ENCODE measurements around the gene WASF2. TPM values are rescaled to one million over a fixed set of nuclear protein-coding genes. Genes with fewer than 3 reads are reported as not detected.
"Not testable (repeated sequence)": the region's sequence is repeated elsewhere in the genome, so short reads cannot be mapped to it uniquely, and the experiment has no call there.

Gene WASF2
- 104 TPM for polyA plus RNA-seq (2013, experiment 1 of 2; ENCODE audit: insufficient read length)
- 106 TPM for polyA plus RNA-seq (2013, experiment 2 of 2; ENCODE audit: insufficient read length)

GRCh38 chr1:27489973-27490741 lies at the start of gene WASF2:
Gene WASF2 (minus strand): TSS chr1:27490167. CDS start chr1:27428890, 61,277 bp downstream.
- DNase-seq: peak; percentile 97

GRCh38 chr1:27538793-27539192 lies 48.8 kb upstream of the WASF2 start:
- DNase-seq: peak; percentile 91

GRCh38 chr1:27538305-27538676 lies 48.3 kb upstream of the WASF2 start:
- DNase-seq: not testable (repeated sequence)

- DNase-seq: peak; percentile 75
Observed at GRCh38 chr1:27536767-27537166, 46.8 kb upstream of the WASF2 start.

- no peak for DNase-seq
Observed at GRCh38 chr1:27536010-27536757, 46.2 kb upstream of the WASF2 start.

- no peak for DNase-seq
Observed at GRCh38 chr1:27535386-27535785, 45.4 kb upstream of the WASF2 start.

GRCh38 chr1:27531959-27532685 lies 42.2 kb upstream of the WASF2 start:
- DNase-seq: no peak

GRCh38 chr1:27530192-27530591 lies 40.2 kb upstream of the WASF2 start:
- no peak for DNase-seq

- no peak for DNase-seq
Observed at GRCh38 chr1:27529704-27530018, 39.7 kb upstream of the WASF2 start.

- peak; percentile 52 for DNase-seq
Observed at GRCh38 chr1:27528818-27529703, 39.1 kb upstream of the WASF2 start.

- DNase-seq: no peak
Observed at GRCh38 chr1:27527890-27528817, 38.2 kb upstream of the WASF2 start.

GRCh38 chr1:27527223-27527889 lies 37.4 kb upstream of the WASF2 start:
- DNase-seq: no peak

- no peak for DNase-seq
Observed at GRCh38 chr1:27526569-27527222, 36.7 kb upstream of the WASF2 start.

- DNase-seq: peak; percentile 86
Observed at GRCh38 chr1:27525296-27526272, 35.6 kb upstream of the WASF2 start.

GRCh38 chr1:27523337-27524020 lies 33.5 kb upstream of the WASF2 start:
- DNase-seq: no peak

- DNase-seq: no peak
Observed at GRCh38 chr1:27522432-27523336, 32.7 kb upstream of the WASF2 start.

GRCh38 chr1:27521861-27522431 lies 32.0 kb upstream of the WASF2 start:
- DNase-seq: no peak

Measured in fibroblast of skin of back (primary cell).